Thyroid gland (tissue), 4 donors: Measurements from ENCODE around the gene SPDYE17. TPM values are rescaled to one million over a fixed set of nuclear protein-coding genes. Genes with fewer than 3 reads are reported as not detected.
A peak's percentile ranks its signal among the peaks of the same experiment; 100 is the strongest.
"Not testable (repeated sequence)": the region's sequence is repeated elsewhere in the genome, so short reads cannot be mapped to it uniquely, and the experiment has no call there.

Source experiments
- DNase-seq, 2 donors: peaks; one replicate each; pipeline ENCODE4 v3.0.0-alpha.2; 2019
- H3K27ac ChIP-seq, 3 donors: fragments of 200-600 bp; sonication (generic); 1 replicate in 2 of 3; 2 replicates in 1 of 3; pipeline ENCODE4 v1.5.1; 2016 to 2019; ENCODE audit warnings: mild to moderate bottlenecking in 1 of 3, moderate library complexity in 1 of 3
- H3K27me3 ChIP-seq: fragments of 200-600 bp; sonication (generic); one replicate; pipeline ENCODE4 v1.5.1; 2019
- H3K36me3 ChIP-seq, 2 donors: fragments of 200-600 bp; sonication (generic); one replicate each; pipeline ENCODE4 v1.5.1; 2016 to 2019
- H3K4me1 ChIP-seq, 2 donors: fragments of 200-600 bp; sonication (generic); one replicate each; pipeline ENCODE4 v1.5.1; 2017 to 2019
- H3K4me3 ChIP-seq, 3 donors: fragments of 200-600 bp; sonication (generic); replicated peaks in 1 of 3; 1 replicate in 2 of 3; 2 replicates in 1 of 3; pipeline ENCODE4 v1.5.1; 2016; ENCODE audit warnings: mild to moderate bottlenecking in 1 of 3
- H3K9me3 ChIP-seq: fragments of 200-600 bp; sonication (generic); one replicate; pipeline ENCODE4 v1.5.1; 2017
- WGBS, 2 donors: methylation state at CpG; one replicate each; pipeline ENCODE4 v1.1.5; 2017; 5-methylcytosine and 5-hydroxymethylcytosine counted together
- intact Hi-C: fragments of 100-400 bp; cut with DNase I; formaldehyde crosslinking; loops from one replicate; pipeline ENCODE4 v1.15.1; 2023
- total RNA-seq, 4 donors: library from RNA; depleted of rRNA; stranded (reverse); fragments of >200 nt; gene quantifications; one replicate each; pipeline ENCODE4 v1.2.3, GENCODE V29; 2016

SPDYE17 gene
- not detected for total RNA-seq

- H3K27ac ChIP-seq, H3K9me3 ChIP-seq, H3K36me3 ChIP-seq, DNase-seq, H3K4me1 ChIP-seq, H3K4me3 ChIP-seq, H3K27me3 ChIP-seq, intact Hi-C loops: not testable (repeated sequence)
- WGBS, 2 donors = 80 to 98% methylated on average over 8 of the region's 8 CpGs
These were observed at the start of gene SPDYE17 for GRCh38 chr7:77032261-77032660. Gene SPDYE17, minus strand, starts transcription at chr7:77032361. Its CDS starts 1,791 bp downstream, at chr7:77030570.

- DNase-seq, H3K36me3 ChIP-seq, H3K27me3 ChIP-seq, H3K27ac ChIP-seq, H3K4me1 ChIP-seq, H3K9me3 ChIP-seq, intact Hi-C loops, H3K4me3 ChIP-seq: not testable (repeated sequence)
- WGBS, 2 donors = 90 to 95% methylated on average over 2 of the region's 2 CpGs
These were observed 48.1 kb upstream of the SPDYE17 start for GRCh38 chr7:77080236-77080635.

- H3K4me1 ChIP-seq, intact Hi-C loops, H3K27ac ChIP-seq, H3K27me3 ChIP-seq, H3K4me3 ChIP-seq, H3K36me3 ChIP-seq, H3K9me3 ChIP-seq, DNase-seq: not testable (repeated sequence)
- WGBS, 2 donors = 62 to 64% methylated on average over 3 to 4 of the region's 5 CpGs
These were observed 47.5 kb upstream of the SPDYE17 start for GRCh38 chr7:77079624-77080023.

GRCh38 chr7:77079112-77079511 lies 47.0 kb upstream of the SPDYE17 start:
- H3K9me3 ChIP-seq, intact Hi-C loops, H3K4me1 ChIP-seq, H3K27ac ChIP-seq, H3K4me3 ChIP-seq, H3K27me3 ChIP-seq, DNase-seq, H3K36me3 ChIP-seq: not testable (repeated sequence)

- H3K27me3 ChIP-seq, H3K36me3 ChIP-seq, H3K27ac ChIP-seq, H3K9me3 ChIP-seq, intact Hi-C loops, DNase-seq, H3K4me1 ChIP-seq, H3K4me3 ChIP-seq: not testable (repeated sequence)
- 94% methylated on average over 5 of the region's 5 CpGs; no CpG with 5 or more reads in 1 of the 2 donors for WGBS, 2 donors
These were observed 44.9 kb upstream of the SPDYE17 start for GRCh38 chr7:77077060-77077459.

- H3K4me1 ChIP-seq, H3K9me3 ChIP-seq, H3K4me3 ChIP-seq, H3K36me3 ChIP-seq, intact Hi-C loops, H3K27ac ChIP-seq, DNase-seq, H3K27me3 ChIP-seq: not testable (repeated sequence)
- WGBS, 2 donors = 100% methylated on average over 1 of the region's 6 CpGs; no CpG with 5 or more reads in 1 of the 2 donors
These were observed 42.7 kb upstream of the SPDYE17 start for GRCh38 chr7:77074786-77075396.

- H3K27ac ChIP-seq, H3K9me3 ChIP-seq, H3K36me3 ChIP-seq, H3K27me3 ChIP-seq, H3K4me1 ChIP-seq, DNase-seq, H3K4me3 ChIP-seq, intact Hi-C loops: not testable (repeated sequence)
- 97 to 100% methylated on average over 4 to 5 of the region's 6 CpGs for WGBS, 2 donors
These were observed 38.9 kb upstream of the SPDYE17 start for GRCh38 chr7:77071108-77071507.

GRCh38 chr7:77065869-77066268 lies 33.7 kb upstream of the SPDYE17 start:
- 79 to 91% methylated on average over 7 of the region's 7 CpGs for WGBS, 2 donors
- H3K27me3 ChIP-seq, H3K27ac ChIP-seq, intact Hi-C loops, H3K9me3 ChIP-seq, H3K4me1 ChIP-seq, DNase-seq, H3K36me3 ChIP-seq, H3K4me3 ChIP-seq: not testable (repeated sequence)

- H3K27me3 ChIP-seq, H3K27ac ChIP-seq, H3K4me3 ChIP-seq, H3K36me3 ChIP-seq, DNase-seq, intact Hi-C loops, H3K9me3 ChIP-seq, H3K4me1 ChIP-seq: not testable (repeated sequence)
- WGBS, 2 donors = 88 to 92% methylated on average over 4 of the region's 4 CpGs
These were observed 31.6 kb upstream of the SPDYE17 start for GRCh38 chr7:77063732-77064131.

- H3K27me3 ChIP-seq, H3K4me3 ChIP-seq, H3K4me1 ChIP-seq, H3K27ac ChIP-seq, H3K36me3 ChIP-seq, H3K9me3 ChIP-seq, DNase-seq, intact Hi-C loops: not testable (repeated sequence)
- 100% methylated on average over 3 of the region's 4 CpGs; no CpG with 5 or more reads in 1 of the 2 donors for WGBS, 2 donors
These were observed 30.4 kb upstream of the SPDYE17 start, which contains the start of gene SPDYE18 for GRCh38 chr7:77062557-77062956. Gene SPDYE18, minus strand, starts transcription at chr7:77062558. Its CDS starts 2,046 bp downstream, at chr7:77060512.

GRCh38 chr7:77026349-77026748 lies 5.8 kb downstream of the SPDYE17 start:
- H3K36me3 ChIP-seq, DNase-seq, intact Hi-C loops, H3K27ac ChIP-seq, H3K9me3 ChIP-seq, H3K4me1 ChIP-seq, H3K27me3 ChIP-seq, H3K4me3 ChIP-seq: not testable (repeated sequence)
- WGBS, 2 donors = 92 to 99% methylated on average over 4 to 9 of the region's 10 CpGs

- peak; percentile 43 to 58 for DNase-seq
- H3K4me3 ChIP-seq, H3K36me3 ChIP-seq, H3K9me3 ChIP-seq, H3K27me3 ChIP-seq, intact Hi-C loops, H3K4me1 ChIP-seq: not testable (repeated sequence)
- H3K27ac ChIP-seq = peak overlapping the region in 2 of 3 donors; percentile 29 to 38
- 17 to 26% methylated on average over 6 to 9 of the region's 16 CpGs for WGBS, 2 donors
These were observed 22.0 kb downstream of the SPDYE17 start for GRCh38 chr7:77010074-77010680.

GRCh38 chr7:77008000-77008399 lies 24.2 kb downstream of the SPDYE17 start:
- H3K9me3 ChIP-seq, intact Hi-C loops, H3K27me3 ChIP-seq, H3K36me3 ChIP-seq, H3K27ac ChIP-seq, H3K4me3 ChIP-seq, H3K4me1 ChIP-seq: not testable (repeated sequence)
- 62 to 79% methylated on average over 10 of the region's 10 CpGs for WGBS, 2 donors
- DNase-seq = peak; percentile 57 to 77
